Endothelial cell of umbilical vein (primary cell): ENCODE results near the gene LIPE.

Experiments used
- CTCF ChIP-seq, 2 donors: IDR thresholded peaks; 1 replicate in 1 of 2; 2 replicates in 1 of 2; pipeline ENCODE4 v1.5.1; 2011; ENCODE audit warnings: low read length in 2 of 2, mild to moderate bottlenecking in 2 of 2, moderate library complexity in 2 of 2, control low read depth in 1 of 2, inconsistent platforms in 1 of 2, low read depth in 1 of 2; ENCODE audit not compliant: insufficient read depth in 1 of 2; ENCODE audit errors: extremely low read depth in 1 of 2
- EZH2 ChIP-seq: IDR thresholded peaks from 2 replicates; pipeline ENCODE4 v1.6.1; 2012; ENCODE audit warnings: borderline replicate concordance, low read depth, mild to moderate bottlenecking, moderate library complexity, low read length, inconsistent platforms; ENCODE audit not compliant: severe bottlenecking
- FOS ChIP-seq: IDR thresholded peaks from 2 replicates; pipeline ENCODE4 v1.6.1; 2011; ENCODE audit warnings: mild to moderate bottlenecking, low read length, moderate library complexity, borderline replicate concordance; ENCODE audit not compliant: insufficient read depth
- GATA2 ChIP-seq: IDR thresholded peaks from 2 replicates; pipeline ENCODE4 v1.7.0; 2011; ENCODE audit warnings: low read depth, mild to moderate bottlenecking, moderate library complexity, mixed read lengths, low read length; ENCODE audit not compliant: insufficient read length, insufficient read depth
- JUN ChIP-seq: IDR thresholded peaks from 2 replicates; pipeline ENCODE4 v1.6.1; 2011; ENCODE audit warnings: borderline replicate concordance, low read depth; ENCODE audit not compliant: insufficient read length, insufficient read depth
- MYC ChIP-seq: IDR thresholded peaks from one replicate; pipeline ENCODE4 v1.6.1; 2011; ENCODE audit warnings: mild to moderate bottlenecking, low read depth, low read length
- POLR2A ChIP-seq: IDR thresholded peaks from 2 replicates; pipeline ENCODE4 v1.6.1; 2012; ENCODE audit warnings: low read depth, mild to moderate bottlenecking, control low read depth, low read length
- POLR2AphosphoS5 ChIP-seq: IDR thresholded peaks from 2 replicates; pipeline ENCODE4 v1.6.1; 2012; ENCODE audit warnings: low read depth, mild to moderate bottlenecking, control low read depth, low read length, moderate library complexity; ENCODE audit not compliant: insufficient read depth
- TF ChIP-seq, protein P1 (sequence below): IDR thresholded peaks from 2 replicates; pipeline ENCODE4 v1.6.1; 2011; ENCODE audit not compliant: insufficient read depth, insufficient read length

DNA sequence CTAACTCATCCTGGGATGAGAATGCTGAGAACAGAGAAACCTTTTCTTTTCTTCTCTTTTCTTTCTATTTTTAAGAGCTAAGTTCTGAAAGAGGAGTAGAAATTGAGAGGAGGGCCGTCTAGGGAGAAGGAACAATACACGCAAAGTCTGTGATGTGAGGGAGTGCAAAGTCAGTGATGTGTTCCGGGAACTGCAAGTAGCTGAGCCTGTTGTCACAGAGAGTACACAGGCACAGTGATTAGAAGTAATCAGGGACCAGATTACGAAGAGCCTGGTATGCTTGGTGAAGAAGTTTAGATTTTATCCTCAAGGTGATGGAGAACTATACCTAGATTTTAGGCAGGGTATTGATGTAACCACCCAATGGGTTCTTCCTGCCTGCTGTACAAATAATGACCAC, 47.6 kb upstream of the LIPE start:
- TF ChIP-seq CTCF (IDR thresholded peaks at IDR 0.05; ENCODE audit: extremely low read depth in 1 of 2, insufficient read depth in 1 of 2, low read depth in 1 of 2, low read length in 2 of 2) (no peak), EZH2 (no peak), POLR2A (no peak), POLR2AphosphoS5 (no peak), FOS (no peak), GATA2 (no peak), MYC (no peak), JUN (no peak)
- TF ChIP-seq, protein P1, sequence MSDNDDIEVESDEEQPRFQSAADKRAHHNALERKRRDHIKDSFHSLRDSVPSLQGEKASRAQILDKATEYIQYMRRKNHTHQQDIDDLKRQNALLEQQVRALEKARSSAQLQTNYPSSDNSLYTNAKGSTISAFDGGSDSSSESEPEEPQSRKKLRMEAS: no peak
